ENCODE measurements around the gene CRHR2.

The CRHR2 gene

GRCh38 chr7:30705596-30705995 is 23.3 kb upstream of the CRHR2 start:
- H3K4me1 ChIP-seq (ENCODE audit: control insufficient read depth, insufficient read depth, low read length): peaks cover 4% of the 10 kb centered on the region
- H3K27me3 ChIP-seq (ENCODE audit: control insufficient read depth, insufficient read depth, low read length): no peaks in the 10 kb centered on the region
- H3K36me3 ChIP-seq (ENCODE audit: control insufficient read depth, insufficient read depth, low read length): no peaks in the 10 kb centered on the region
- H3K9ac ChIP-seq (ENCODE audit: low read depth, low read length): no peak overlapping the region
- H3K4me3 ChIP-seq (ENCODE audit: low read depth, low read length): no peak overlapping the region
- no peaks in the 10 kb centered on the region for H3K9me3 ChIP-seq (ENCODE audit: control insufficient read depth, insufficient read depth, low read length)

DNA sequence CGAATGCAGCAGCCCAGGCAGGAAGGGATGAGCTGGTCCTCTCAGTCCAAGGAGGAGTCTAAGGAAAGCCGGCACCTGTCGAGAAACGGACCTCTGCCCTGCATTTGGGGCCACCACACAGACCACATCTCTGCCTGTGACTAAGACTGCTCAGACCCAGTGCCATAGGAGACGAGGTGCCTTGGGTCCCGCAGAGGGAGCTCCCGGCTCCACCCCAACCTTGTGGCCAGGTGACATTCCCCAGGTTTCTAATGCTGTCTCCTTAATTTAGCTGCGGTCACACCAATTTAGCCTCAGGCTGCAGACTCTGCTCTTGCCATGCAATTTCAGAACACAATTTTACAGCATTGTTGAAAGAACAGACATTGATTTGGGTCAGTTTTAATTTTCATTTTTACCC is 22.8 kb upstream of the CRHR2 start:
- Histone ChIP-seq H3K9ac (ENCODE audit: low read depth, low read length) (no peak overlapping the region), H3K4me1 (ENCODE audit: control insufficient read depth, insufficient read depth, low read length) (peaks cover 7% of the 10 kb centered on the region), H3K27me3 (ENCODE audit: control insufficient read depth, insufficient read depth, low read length) (no peaks in the 10 kb centered on the region), H3K9me3 (ENCODE audit: control insufficient read depth, insufficient read depth, low read length) (no peaks in the 10 kb centered on the region), H3K4me3 (ENCODE audit: low read depth, low read length) (no peak overlapping the region), H3K36me3 (ENCODE audit: control insufficient read depth, insufficient read depth, low read length) (no peaks in the 10 kb centered on the region)

DNA sequence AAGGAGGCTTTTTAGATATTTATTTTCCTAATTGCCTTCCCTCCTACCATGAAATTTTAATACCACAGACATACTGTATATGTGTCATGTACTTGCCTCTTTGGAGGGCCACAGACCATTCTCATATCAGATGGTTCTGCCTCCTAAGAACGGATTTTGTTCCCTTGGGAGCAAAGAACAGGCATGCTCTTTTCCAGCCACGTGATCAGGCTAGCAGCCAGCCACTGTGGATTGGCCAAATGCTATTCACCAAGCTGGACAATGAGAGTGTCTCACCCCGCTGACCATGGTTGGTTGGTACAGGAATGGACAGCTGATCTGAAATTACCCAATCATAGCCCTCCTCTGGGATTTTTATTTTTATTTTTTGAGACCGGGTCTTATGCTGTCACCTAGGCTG is 21.5 kb upstream of the CRHR2 start:
- Histone ChIP-seq H3K9ac (ENCODE audit: low read depth, low read length) (no peak overlapping the region), H3K36me3 (ENCODE audit: control insufficient read depth, insufficient read depth, low read length) (no peaks in the 10 kb centered on the region), H3K4me3 (ENCODE audit: low read depth, low read length) (no peak overlapping the region), H3K9me3 (ENCODE audit: control insufficient read depth, insufficient read depth, low read length) (no peaks in the 10 kb centered on the region), H3K4me1 (ENCODE audit: control insufficient read depth, insufficient read depth, low read length) (peaks cover 4% of the 10 kb centered on the region), H3K27me3 (ENCODE audit: control insufficient read depth, insufficient read depth, low read length) (no peaks in the 10 kb centered on the region)

DNA sequence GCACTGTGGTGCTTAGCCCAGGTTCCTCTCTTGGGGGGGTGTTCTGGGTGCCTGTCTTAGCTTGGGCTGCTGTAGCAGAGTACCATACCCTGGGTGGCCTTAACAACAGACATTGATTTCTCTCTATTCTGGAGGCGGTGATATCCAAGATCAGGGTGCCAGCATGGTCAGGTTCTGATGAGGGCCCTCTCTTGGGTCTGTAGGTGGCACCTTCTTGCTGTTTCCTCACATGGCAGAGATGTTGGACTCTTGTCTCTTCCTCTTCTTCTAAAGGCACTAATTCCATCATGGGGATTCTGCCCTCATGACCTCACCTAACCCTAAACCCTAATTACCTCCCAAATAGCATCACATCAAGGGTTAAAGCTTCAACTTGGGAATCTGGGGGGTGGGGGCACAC is 19.9 kb upstream of the CRHR2 start:
- Histone ChIP-seq H3K36me3 (ENCODE audit: control insufficient read depth, insufficient read depth, low read length) (no peaks in the 10 kb centered on the region), H3K27me3 (ENCODE audit: control insufficient read depth, insufficient read depth, low read length) (no peaks in the 10 kb centered on the region), H3K4me1 (ENCODE audit: control insufficient read depth, insufficient read depth, low read length) (peaks cover 4% of the 10 kb centered on the region), H3K4me3 (ENCODE audit: low read depth, low read length) (no peak overlapping the region), H3K9ac (ENCODE audit: low read depth, low read length) (no peak overlapping the region), H3K9me3 (ENCODE audit: control insufficient read depth, insufficient read depth, low read length) (no peaks in the 10 kb centered on the region)

DNA sequence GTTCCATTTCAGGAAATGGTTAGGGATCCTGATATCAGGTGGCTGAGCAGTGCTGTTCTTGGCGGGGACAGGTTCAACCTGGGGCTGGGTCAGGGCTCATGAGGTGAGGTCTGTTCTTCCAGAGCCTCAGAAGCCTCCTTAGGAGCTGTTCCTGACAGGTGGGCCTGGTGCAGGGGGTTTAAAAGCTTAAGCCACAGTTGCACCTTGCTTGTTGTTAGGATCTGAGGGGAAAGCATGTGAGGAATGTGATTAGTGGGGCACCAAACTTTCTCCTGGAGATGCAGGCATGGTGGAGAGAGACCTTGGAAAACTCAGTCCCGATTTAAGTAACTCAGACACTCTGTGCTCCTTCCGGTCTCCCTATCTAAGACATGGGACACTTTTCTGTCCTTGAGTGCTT is 18.7 kb upstream of the CRHR2 start:
- no peaks in the 10 kb centered on the region for H3K9me3 ChIP-seq (ENCODE audit: control insufficient read depth, insufficient read depth, low read length)
- H3K4me3 ChIP-seq (ENCODE audit: low read depth, low read length): no peak overlapping the region
- peaks cover 4% of the 10 kb centered on the region for H3K4me1 ChIP-seq (ENCODE audit: control insufficient read depth, insufficient read depth, low read length)
- H3K36me3 ChIP-seq (ENCODE audit: control insufficient read depth, insufficient read depth, low read length): no peaks in the 10 kb centered on the region
- H3K27me3 ChIP-seq (ENCODE audit: control insufficient read depth, insufficient read depth, low read length): no peaks in the 10 kb centered on the region
- H3K9ac ChIP-seq (ENCODE audit: low read depth, low read length): no peak overlapping the region

GRCh38 chr7:30699706-30700495 is 17.6 kb upstream of the CRHR2 start:
- H3K36me3 ChIP-seq (ENCODE audit: control insufficient read depth, insufficient read depth, low read length): no peaks in the 10 kb centered on the region
- no peak overlapping the region for H3K9ac ChIP-seq (ENCODE audit: low read depth, low read length)
- H3K27me3 ChIP-seq (ENCODE audit: control insufficient read depth, insufficient read depth, low read length): no peaks in the 10 kb centered on the region
- no peak overlapping the region for H3K4me3 ChIP-seq (ENCODE audit: low read depth, low read length)
- peaks cover 4% of the 10 kb centered on the region for H3K4me1 ChIP-seq (ENCODE audit: control insufficient read depth, insufficient read depth, low read length)
- H3K9me3 ChIP-seq (ENCODE audit: control insufficient read depth, insufficient read depth, low read length): no peaks in the 10 kb centered on the region

- no peaks in the 10 kb centered on the region for H3K27me3 ChIP-seq (ENCODE audit: control insufficient read depth, insufficient read depth, low read length)
These were observed 16.2 kb upstream of the CRHR2 start for GRCh38 chr7:30698481-30698880.

GRCh38 chr7:30697719-30698460 is 15.6 kb upstream of the CRHR2 start:
- Histone ChIP-seq H3K27me3 (ENCODE audit: control insufficient read depth, insufficient read depth, low read length) (no peaks in the 10 kb centered on the region), H3K9me3 (ENCODE audit: control insufficient read depth, insufficient read depth, low read length) (no peaks in the 10 kb centered on the region), H3K9ac (ENCODE audit: low read depth, low read length) (no peak overlapping the region), H3K36me3 (ENCODE audit: control insufficient read depth, insufficient read depth, low read length) (no peaks in the 10 kb centered on the region), H3K4me1 (ENCODE audit: control insufficient read depth, insufficient read depth, low read length) (peaks cover 4% of the 10 kb centered on the region), H3K4me3 (ENCODE audit: low read depth, low read length) (no peak overlapping the region)

More at GRCh38 chr7:30698481-30698880, 16.2 kb upstream of the CRHR2 start:
- Histone ChIP-seq H3K36me3 (ENCODE audit: control insufficient read depth, insufficient read depth, low read length) (no peaks in the 10 kb centered on the region), H3K9ac (ENCODE audit: low read depth, low read length) (no peak overlapping the region), H3K4me3 (ENCODE audit: low read depth, low read length) (no peak overlapping the region), H3K9me3 (ENCODE audit: control insufficient read depth, insufficient read depth, low read length) (no peaks in the 10 kb centered on the region), H3K4me1 (ENCODE audit: control insufficient read depth, insufficient read depth, low read length) (peaks cover 4% of the 10 kb centered on the region)

- no peaks in the 10 kb centered on the region for H3K4me1 ChIP-seq (ENCODE audit: control insufficient read depth, insufficient read depth, low read length)
- no peaks in the 10 kb centered on the region for H3K36me3 ChIP-seq (ENCODE audit: control insufficient read depth, insufficient read depth, low read length)
- peaks cover 2% of the 10 kb centered on the region for H3K27me3 ChIP-seq (ENCODE audit: control insufficient read depth, insufficient read depth, low read length)
- no peaks in the 10 kb centered on the region for H3K9me3 ChIP-seq (ENCODE audit: control insufficient read depth, insufficient read depth, low read length)
- H3K9ac ChIP-seq (ENCODE audit: low read depth, low read length): no peak overlapping the region
- no peak overlapping the region for H3K4me3 ChIP-seq (ENCODE audit: low read depth, low read length)
These were observed 12.8 kb upstream of the CRHR2 start for GRCh38 chr7:30694774-30695721.

DNA sequence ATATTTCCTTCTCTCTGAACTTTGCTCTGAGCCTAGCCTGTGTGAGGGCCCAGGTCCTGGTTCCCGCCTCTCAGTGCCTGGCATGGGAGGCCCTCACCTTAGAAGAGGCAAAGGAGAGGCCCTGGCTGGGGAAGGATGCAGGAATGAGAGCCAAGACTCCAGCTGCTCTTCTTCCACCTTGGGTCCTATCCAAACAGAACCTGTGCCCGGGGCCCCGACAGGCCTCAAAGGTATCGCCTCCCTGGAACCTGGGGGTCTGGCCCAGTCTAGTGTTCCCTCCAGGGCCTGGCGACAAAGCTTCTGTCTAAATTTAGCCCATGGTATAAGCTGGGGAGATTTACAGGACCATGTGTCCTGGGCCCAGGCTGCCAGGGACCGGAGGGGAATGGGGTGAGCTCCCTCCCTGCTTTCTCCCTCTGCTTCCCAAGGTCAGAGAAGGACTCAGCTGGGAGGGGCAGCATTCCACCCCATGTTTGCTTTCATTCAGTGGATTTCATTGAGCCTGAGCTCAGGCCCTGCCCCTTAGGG is 12.0 kb upstream of the CRHR2 start:
- no peak overlapping the region for H3K9ac ChIP-seq (ENCODE audit: low read depth, low read length)
- no peaks in the 10 kb centered on the region for H3K4me1 ChIP-seq (ENCODE audit: control insufficient read depth, insufficient read depth, low read length)
- H3K27me3 ChIP-seq (ENCODE audit: control insufficient read depth, insufficient read depth, low read length): peaks cover 2% of the 10 kb centered on the region
- no peak overlapping the region for H3K4me3 ChIP-seq (ENCODE audit: low read depth, low read length)
- no peaks in the 10 kb centered on the region for H3K9me3 ChIP-seq (ENCODE audit: control insufficient read depth, insufficient read depth, low read length)
- H3K36me3 ChIP-seq (ENCODE audit: control insufficient read depth, insufficient read depth, low read length): no peaks in the 10 kb centered on the region

DNA sequence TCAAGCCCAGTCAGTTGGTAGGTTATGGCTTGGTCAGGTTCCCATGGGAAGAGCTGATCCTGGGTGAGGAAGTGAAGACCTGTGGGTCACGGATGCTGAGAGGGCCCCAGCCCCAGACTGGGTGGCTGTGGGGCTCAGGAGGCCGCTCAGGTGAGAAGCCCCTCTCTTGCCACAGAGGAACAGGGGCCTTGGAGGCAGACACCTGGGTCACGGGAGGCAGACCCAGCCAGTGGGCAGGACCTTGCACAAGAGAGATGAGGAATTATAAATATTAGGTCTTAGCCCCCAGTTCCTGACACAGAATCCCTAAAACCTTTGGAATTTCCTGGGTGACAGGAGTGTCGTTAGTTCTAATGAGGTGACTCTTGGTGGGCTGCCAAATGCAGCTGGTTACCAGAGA is 10.6 kb upstream of the CRHR2 start:
- H3K9ac ChIP-seq (ENCODE audit: low read depth, low read length): no peak overlapping the region
- H3K27me3 ChIP-seq (ENCODE audit: control insufficient read depth, insufficient read depth, low read length): peaks cover 2% of the 10 kb centered on the region
- no peaks in the 10 kb centered on the region for H3K36me3 ChIP-seq (ENCODE audit: control insufficient read depth, insufficient read depth, low read length)
- H3K9me3 ChIP-seq (ENCODE audit: control insufficient read depth, insufficient read depth, low read length): no peaks in the 10 kb centered on the region
- no peak overlapping the region for H3K4me3 ChIP-seq (ENCODE audit: low read depth, low read length)
- H3K4me1 ChIP-seq (ENCODE audit: control insufficient read depth, insufficient read depth, low read length): no peaks in the 10 kb centered on the region
